GM18526 (cell line): ENCODE measurements around the gene ASF1B.

Experiments used
- POLR2A ChIP-seq: IDR thresholded peaks from 3 replicates; pipeline ENCODE4 v1.6.1; 2011; ENCODE audit not compliant: insufficient read length; ENCODE audit errors: extremely low read depth

Gene ASF1B

GRCh38 chr19:14090509-14091080 is 45.8 kb downstream of the ASF1B start, which contains the start of gene SAMD1:
SAMD1 (minus strand) TSS chr19:14090751.
- no peak for TF ChIP-seq POLR2A

- no peak for TF ChIP-seq POLR2A
Measured at GRCh38 chr19:14089662-14090508, 46.5 kb downstream of the ASF1B start.

- TF ChIP-seq POLR2A: no peak
Measured at GRCh38 chr19:14089412-14089661, 47.1 kb downstream of the ASF1B start.

GRCh38 chr19:14088634-14089411 is 47.6 kb downstream of the ASF1B start:
- no peak for TF ChIP-seq POLR2A

GRCh38 chr19:14086098-14086497 is 50.3 kb downstream of the ASF1B start:
- TF ChIP-seq POLR2A: no peak

- TF ChIP-seq POLR2A: no peak
Measured at GRCh38 chr19:14085309-14085995, 50.9 kb downstream of the ASF1B start, which contains the start of gene C19orf67. C19orf67 (minus strand) TSS chr19:14085783; CDS start chr19:14085627, 156 bp downstream.

- TF ChIP-seq POLR2A: no peak
Measured at GRCh38 chr19:14082675-14082960, 53.8 kb downstream of the ASF1B start.

- TF ChIP-seq POLR2A: no peak
Measured at GRCh38 chr19:14081797-14082674, 54.4 kb downstream of the ASF1B start.

GRCh38 chr19:14080887-14081796 is 55.2 kb downstream of the ASF1B start:
- TF ChIP-seq POLR2A: peak; percentile 50

GRCh38 chr19:14078411-14078810 is 58.0 kb downstream of the ASF1B start:
- no peak for TF ChIP-seq POLR2A

- TF ChIP-seq POLR2A: no peak
Measured at GRCh38 chr19:14073925-14074838, 62.2 kb downstream of the ASF1B start.

GRCh38 chr19:14073261-14073924 is 63.0 kb downstream of the ASF1B start:
- no peak for TF ChIP-seq POLR2A
